ACC112 (cell line): ENCODE measurements around the gene MRPL24.

Source experiments
- H2AFZ ChIP-seq: fragments of 200-600 bp; sonication (generic); one replicate; pipeline ENCODE4 v1.6.0; 2017; ENCODE audit warnings: antibody characterized with exemption, low read length; ENCODE audit not compliant: unreplicated experiment
- H3K27ac ChIP-seq: fragments of 200-600 bp; sonication (generic); 2 replicates; pipeline ENCODE4 v1.5.1; 2014; ENCODE audit warnings: low read depth, mild to moderate bottlenecking, antibody characterized with exemption, low read length, moderate library complexity
- H3K27me3 ChIP-seq: fragments of 200-600 bp; sonication (generic); 2 replicates; pipeline ENCODE4 v1.6.1; 2014; ENCODE audit warnings: mild to moderate bottlenecking, antibody characterized with exemption, low read length, moderate library complexity, mixed read lengths; ENCODE audit not compliant: insufficient read depth
- H3K36me3 ChIP-seq: fragments of 200-600 bp; sonication (generic); 2 replicates; pipeline ENCODE4 v1.6.1; 2016; ENCODE audit warnings: mild to moderate bottlenecking, antibody characterized with exemption, low read length, moderate library complexity, mixed read lengths; ENCODE audit not compliant: insufficient read depth
- H3K4me1 ChIP-seq: fragments of 200-600 bp; sonication (generic); one replicate; pipeline ENCODE4 v1.6.1; 2016; ENCODE audit warnings: low read length, mixed read lengths; ENCODE audit not compliant: insufficient read depth, unreplicated experiment, control insufficient read depth
- H3K4me3 ChIP-seq: fragments of 200-600 bp; sonication (generic); 2 replicates; pipeline ENCODE4 v1.5.1; 2014; ENCODE audit warnings: mild to moderate bottlenecking, low read depth, low read length
- H3K79me2 ChIP-seq: fragments of 200-600 bp; sonication (generic); one replicate; pipeline ENCODE4 v1.6.0; 2016; ENCODE audit warnings: low read length; ENCODE audit not compliant: control insufficient read depth, unreplicated experiment, insufficient read depth

MRPL24 gene

GRCh38 chr1:156690675-156691036 lies 50.2 kb downstream of the MRPL24 start:
- no peak overlapping the region for H3K4me3 ChIP-seq
- H2AFZ ChIP-seq, result no peak overlapping the region
- no peaks in the 10 kb centered on the region for H3K36me3 ChIP-seq
- no peaks in the 10 kb centered on the region for H3K79me2 ChIP-seq
- peaks cover 17% of the 10 kb centered on the region for H3K4me1 ChIP-seq
- H3K27me3 ChIP-seq, result no peaks in the 10 kb centered on the region
- H3K27ac ChIP-seq, result no peak overlapping the region

- H3K79me2 ChIP-seq, result no peaks in the 10 kb centered on the region
- H3K36me3 ChIP-seq, result no peaks in the 10 kb centered on the region
- peaks cover 17% of the 10 kb centered on the region for H3K4me1 ChIP-seq
- H3K27me3 ChIP-seq, result no peaks in the 10 kb centered on the region
- peak overlapping the region; percentile 24; the same call in 1 of the 2 replicates for H3K4me3 ChIP-seq
- H3K27ac ChIP-seq, result no peak overlapping the region
- H2AFZ ChIP-seq, result peak overlapping the region; percentile 8
Observed at GRCh38 chr1:156689953-156690674, 50.8 kb downstream of the MRPL24 start.

GRCh38 chr1:156689035-156689952 lies 51.6 kb downstream of the MRPL24 start:
- H3K27me3 ChIP-seq, result no peaks in the 10 kb centered on the region
- H3K36me3 ChIP-seq, result no peaks in the 10 kb centered on the region
- H2AFZ ChIP-seq, result peak overlapping the region; percentile 16
- peak overlapping the region; percentile 67 for H3K4me3 ChIP-seq
- H3K4me1 ChIP-seq, result peaks cover 24% of the 10 kb centered on the region
- no peaks in the 10 kb centered on the region for H3K79me2 ChIP-seq
- no peak overlapping the region for H3K27ac ChIP-seq
